Measurements from ENCODE around the gene SNAI3.

Gene SNAI3

GRCh38 chr16:88665148-88665547 lies 21.2 kb downstream of the SNAI3 start:
- no peak for DNase-seq

DNA sequence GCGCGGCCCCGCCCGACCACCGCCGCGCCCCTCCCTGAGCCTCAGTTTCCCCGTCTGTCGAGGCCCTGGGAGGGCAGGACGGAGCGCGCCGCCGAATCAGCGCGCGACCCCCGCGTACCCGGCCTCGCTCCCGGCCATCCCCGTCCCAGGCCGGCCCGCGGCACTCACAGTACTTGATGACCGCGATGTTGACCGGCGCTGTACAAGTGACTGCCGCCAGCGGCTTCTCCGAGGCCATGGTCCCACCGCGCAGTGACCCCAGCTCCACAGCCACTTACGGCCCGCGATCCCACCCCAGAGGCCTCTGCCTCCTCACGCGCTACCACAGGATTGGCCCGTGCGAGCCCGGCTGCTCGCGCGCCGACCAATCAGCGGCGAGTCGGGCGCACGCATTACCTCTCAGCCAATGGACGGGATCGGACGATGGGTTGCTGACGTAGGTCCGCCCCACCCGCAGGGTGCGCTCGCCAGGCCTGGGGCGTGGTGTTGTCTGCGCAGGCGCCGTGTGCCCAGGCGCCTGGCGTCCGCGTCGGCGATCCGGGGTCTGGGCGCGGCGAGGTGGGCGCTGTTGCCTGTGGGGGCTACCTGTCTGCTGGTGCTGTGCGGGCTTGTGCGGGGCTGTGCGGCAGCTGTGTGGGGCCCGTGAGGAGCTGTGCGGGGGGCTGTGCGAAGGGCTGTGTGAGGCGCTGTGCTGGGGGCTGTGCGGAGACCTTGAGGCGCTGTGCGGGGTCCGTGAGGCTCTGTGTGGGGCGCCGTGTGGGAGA lies 23.3 kb downstream of the SNAI3 start, which contains the start of gene MVD:
Gene MVD, minus strand, starts transcription at position 249 of the 764 bp plus-strand sequence. Its CDS starts 11 bp downstream, at position 238.
- peak; percentile 94 for DNase-seq

GRCh38 chr16:88662222-88662842 lies 24.0 kb downstream of the SNAI3 start:
- DNase-seq, result no peak

DNA sequence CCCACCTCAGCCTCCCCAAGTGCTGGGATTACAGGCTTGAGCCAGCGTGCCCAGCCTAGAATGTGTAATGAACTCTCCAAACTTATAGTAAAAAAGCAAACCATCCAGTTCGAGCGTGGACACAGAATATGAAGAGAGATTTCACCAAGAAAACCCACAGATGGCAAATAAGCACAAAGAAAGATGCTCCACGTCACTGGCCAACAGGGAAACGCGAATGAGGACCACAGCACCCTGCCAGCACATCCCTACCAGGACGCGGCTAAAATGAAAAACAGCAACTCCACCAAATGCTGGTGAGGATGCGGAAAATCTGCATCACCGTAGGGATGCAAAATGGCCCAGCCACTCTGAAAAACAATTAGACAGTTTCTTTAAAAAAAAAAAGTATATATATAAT lies 24.8 kb downstream of the SNAI3 start:
- no peak for DNase-seq

DNA sequence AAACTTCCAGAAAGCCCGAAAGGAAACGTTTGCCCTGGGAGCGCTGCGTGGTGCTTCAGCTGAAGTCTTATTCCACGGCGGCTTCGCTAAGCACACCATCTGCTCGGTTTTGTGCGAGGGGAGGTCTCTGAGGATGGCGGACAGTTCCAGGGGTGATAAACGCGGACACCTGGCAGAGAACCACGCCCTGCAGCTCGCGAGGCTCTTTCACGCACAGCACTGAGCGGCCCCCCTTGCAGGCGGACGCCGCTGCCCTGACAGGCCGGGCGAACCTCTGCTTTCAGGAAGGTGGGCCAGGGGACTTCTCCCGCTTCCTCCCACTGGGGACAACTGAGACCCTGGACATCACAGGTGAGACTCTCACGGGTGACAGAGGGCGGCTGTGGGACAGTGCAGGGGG lies 27.1 kb downstream of the SNAI3 start:
- DNase-seq, result no peak

- no peak for DNase-seq
Measured at GRCh38 chr16:88658714-88659113, 27.6 kb downstream of the SNAI3 start.

DNA sequence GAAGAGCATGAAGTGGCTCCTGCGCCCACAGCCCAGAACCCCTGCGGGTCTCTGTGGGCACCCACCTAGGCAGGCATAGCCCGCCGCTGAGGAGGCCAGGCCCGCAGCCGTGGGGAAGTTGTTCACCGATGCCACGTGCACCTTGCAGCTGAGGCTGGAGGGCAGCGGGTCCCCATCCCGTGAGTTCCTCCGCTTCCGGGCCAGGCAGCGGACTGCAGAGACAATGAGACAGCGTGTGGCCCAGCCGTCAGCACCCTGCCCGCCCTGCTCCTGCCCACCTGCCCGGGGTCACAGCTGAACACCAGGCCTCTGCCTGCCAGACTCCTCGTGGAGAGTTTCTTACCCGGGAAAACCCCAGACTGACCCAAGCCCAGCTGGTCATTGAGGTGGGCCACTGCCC lies 28.9 kb downstream of the SNAI3 start:
- no peak for DNase-seq

GRCh38 chr16:88656291-88656980 lies 29.9 kb downstream of the SNAI3 start:
- no peak for DNase-seq

GRCh38 chr16:88655733-88656281 lies 30.5 kb downstream of the SNAI3 start:
- DNase-seq, result no peak

DNA sequence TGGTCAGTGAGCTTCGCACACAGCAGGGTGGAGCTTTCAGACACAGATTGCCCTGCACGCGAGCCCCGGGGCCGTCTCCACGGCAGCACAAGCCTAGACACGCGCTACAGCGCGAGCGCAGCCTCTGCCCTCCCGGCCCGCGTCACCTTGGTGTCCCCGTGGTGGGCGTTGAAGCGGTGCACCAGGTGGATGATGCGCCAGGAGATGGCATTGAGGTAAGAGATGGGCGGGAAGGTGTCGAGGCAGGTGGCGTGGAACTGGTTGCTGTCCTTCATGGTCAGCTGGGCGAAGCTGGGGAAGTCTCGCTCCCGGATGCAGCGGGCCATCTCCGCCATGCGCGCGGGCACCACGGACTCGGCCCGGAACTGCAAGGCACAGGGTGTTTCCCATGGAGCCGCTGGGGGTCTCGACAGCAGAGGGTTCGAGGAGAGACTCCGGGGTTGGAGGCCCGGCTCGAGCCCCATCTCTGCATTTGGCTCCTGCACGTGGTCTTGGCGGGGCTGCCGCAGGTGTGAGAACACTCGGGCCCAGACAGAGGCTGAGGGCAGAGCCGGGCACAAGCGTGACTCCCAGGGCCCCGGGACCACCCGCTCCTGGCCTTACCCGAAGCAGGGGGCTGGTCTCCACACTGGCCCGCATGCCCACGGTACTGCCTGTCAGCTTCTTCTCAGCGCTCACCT lies 31.1 kb downstream of the SNAI3 start:
- DNase-seq, result no peak

- DNase-seq, result no peak
Measured at GRCh38 chr16:88654363-88655052, 31.8 kb downstream of the SNAI3 start.

DNA sequence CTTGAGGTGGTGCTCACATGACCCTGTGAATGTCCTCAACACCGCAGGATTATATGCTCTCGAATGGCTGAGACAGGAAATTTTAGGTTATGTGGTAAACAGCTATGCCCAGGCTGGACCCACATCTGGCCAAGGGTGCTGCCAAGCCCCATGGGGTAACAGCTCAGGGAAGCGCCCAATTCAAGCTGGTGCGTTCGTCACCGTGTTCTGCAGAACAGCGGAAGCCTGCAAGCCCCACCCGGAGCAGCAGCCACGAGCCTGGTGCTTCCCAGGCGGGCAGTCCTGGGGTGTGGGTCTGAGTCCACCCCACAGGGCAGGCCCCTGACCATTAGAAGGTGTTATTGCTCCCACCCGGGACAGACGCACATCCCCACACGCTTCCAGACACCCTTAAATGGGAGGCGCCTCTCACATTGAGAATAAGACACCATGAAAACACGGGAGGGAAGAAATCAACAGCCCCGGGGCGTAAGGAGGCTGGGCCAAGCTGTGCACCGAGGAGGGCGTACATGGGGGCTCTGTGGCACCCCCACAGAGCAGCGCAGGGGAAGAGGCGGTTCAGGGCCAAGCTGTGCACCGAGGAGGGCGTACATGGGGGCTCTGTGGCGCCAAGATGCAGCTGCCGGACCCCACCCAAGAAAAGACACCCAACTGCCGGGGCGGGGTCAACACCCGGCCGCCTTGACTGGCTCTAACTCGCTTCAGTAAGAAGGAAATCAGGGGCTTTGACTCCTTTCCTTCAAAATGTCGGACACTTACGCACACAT lies 32.5 kb downstream of the SNAI3 start:
- DNase-seq, result no peak

GRCh38 chr16:88653101-88653500 lies 33.2 kb downstream of the SNAI3 start:
- no peak for DNase-seq

DNA sequence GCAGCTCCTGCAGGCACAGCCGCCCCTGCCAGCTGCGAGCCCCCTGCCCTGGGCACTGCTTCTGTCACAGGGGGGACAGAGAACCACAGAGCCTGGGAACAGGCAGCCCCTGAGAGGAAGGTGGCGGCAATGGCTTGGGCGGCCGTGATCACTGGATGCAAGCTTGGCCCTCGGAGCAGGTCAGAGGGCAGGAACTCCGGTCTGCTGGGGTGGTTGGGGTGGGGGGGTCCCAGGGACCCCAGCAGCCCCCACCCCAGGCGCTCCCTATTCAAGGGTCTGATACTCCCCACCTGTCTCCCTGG lies 33.6 kb downstream of the SNAI3 start:
- DNase-seq, result no peak

- no peak for DNase-seq
Measured at GRCh38 chr16:88651989-88652761, 34.1 kb downstream of the SNAI3 start.

GRCh38 chr16:88651276-88651988 lies 34.9 kb downstream of the SNAI3 start:
- peak; percentile 73 for DNase-seq

- DNase-seq, result peak; percentile 39
Measured at GRCh38 chr16:88650749-88651275, 35.5 kb downstream of the SNAI3 start, which contains the start of gene CYBA. TSS of gene CYBA (minus strand) at chr16:88651053. CDS start at chr16:88651013, 40 bp downstream.

DNA sequence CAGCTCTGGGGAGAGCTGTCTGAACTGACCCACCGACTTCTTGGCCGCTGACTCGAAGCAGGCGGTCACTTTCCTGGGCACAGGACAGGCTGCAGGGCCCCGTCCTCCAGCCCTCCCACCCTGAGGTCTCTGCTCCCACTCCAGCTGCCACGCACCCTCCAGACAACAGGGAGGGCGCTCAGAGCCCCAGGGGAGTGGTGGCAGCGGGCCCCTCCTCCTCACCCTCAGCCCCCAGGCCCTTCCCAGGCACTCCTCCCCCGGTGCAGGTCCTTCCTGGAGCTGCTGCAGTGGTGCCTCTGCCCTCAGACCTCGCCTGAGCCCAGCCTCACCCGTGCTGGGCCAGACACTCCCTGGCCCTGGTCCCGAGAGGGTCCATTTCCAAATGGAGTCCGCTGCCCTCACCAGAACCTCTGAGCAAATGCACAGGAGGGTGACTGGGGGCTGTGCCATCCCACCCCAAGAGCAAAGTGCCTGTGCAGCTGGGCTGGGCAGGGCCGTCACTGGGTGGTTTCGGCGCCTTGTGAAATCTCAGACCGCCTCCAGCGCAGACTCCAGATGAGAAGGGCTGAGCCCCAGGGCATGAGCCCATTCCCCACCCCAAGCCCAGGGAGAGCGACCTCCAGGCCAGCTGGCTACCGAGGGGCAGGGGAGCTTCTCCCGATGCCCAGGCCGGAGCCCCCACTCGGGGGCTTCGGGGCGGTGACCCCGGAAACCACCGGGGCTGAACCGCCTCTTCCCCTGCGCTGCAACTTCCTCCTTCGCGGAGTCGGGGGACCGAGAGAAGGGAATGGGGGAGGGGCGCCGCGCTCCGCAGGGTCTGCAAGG lies 36.2 kb downstream of the SNAI3 start:
- DNase-seq, result no peak
